HG03469 (cell line): ENCODE results near the gene NBL1.

ENCODE experiments used
- ATAC-seq: cut with Tn5 transposase; IDR thresholded peaks from one replicate; pipeline ENCODE4 v1.9.1; 2021; ENCODE audit warnings: mild to moderate bottlenecking, moderate library complexity, moderate number of reproducible peaks; ENCODE audit not compliant: unreplicated experiment

Gene NBL1

GRCh38 chr1:19665496-19666465, 21.7 kb downstream of the NBL1 start:
- ATAC-seq, result no peak

- ATAC-seq, result no peak
Measured at GRCh38 chr1:19668888-19669287, 24.8 kb downstream of the NBL1 start.

GRCh38 chr1:19670787-19671186, 26.7 kb downstream of the NBL1 start:
- no peak for ATAC-seq

GRCh38 chr1:19672237-19672636, 28.1 kb downstream of the NBL1 start:
- ATAC-seq, result no peak

- ATAC-seq, result no peak
Measured at GRCh38 chr1:19675797-19676196, 31.7 kb downstream of the NBL1 start.

- ATAC-seq, result no peak
Measured at GRCh38 chr1:19676438-19676922, 32.4 kb downstream of the NBL1 start.

- ATAC-seq, result no peak
Measured at GRCh38 chr1:19678493-19678892, 34.4 kb downstream of the NBL1 start.

- no peak for ATAC-seq
Measured at GRCh38 chr1:19678931-19679453, 34.9 kb downstream of the NBL1 start.

- no peak for ATAC-seq
Measured at GRCh38 chr1:19679691-19680090, 35.6 kb downstream of the NBL1 start.

- no peak for ATAC-seq
Measured at GRCh38 chr1:19680644-19681043, 36.5 kb downstream of the NBL1 start.

- ATAC-seq, result no peak
Measured at GRCh38 chr1:19682257-19682656, 38.1 kb downstream of the NBL1 start.

GRCh38 chr1:19682901-19683300, 38.8 kb downstream of the NBL1 start:
- no peak for ATAC-seq

- ATAC-seq, result no peak
Measured at GRCh38 chr1:19683351-19683750, 39.2 kb downstream of the NBL1 start.

- no peak for ATAC-seq
Measured at GRCh38 chr1:19684677-19685076, 40.6 kb downstream of the NBL1 start.

- no peak for ATAC-seq
Measured at GRCh38 chr1:19685994-19686393, 41.9 kb downstream of the NBL1 start.

GRCh38 chr1:19687414-19687813, 43.3 kb downstream of the NBL1 start:
- ATAC-seq, result no peak

GRCh38 chr1:19688041-19688842, 44.1 kb downstream of the NBL1 start:
- ATAC-seq, result no peak

- ATAC-seq, result no peak
Measured at GRCh38 chr1:19689085-19689757, 45.1 kb downstream of the NBL1 start.

GRCh38 chr1:19689856-19690255, 45.7 kb downstream of the NBL1 start:
- no peak for ATAC-seq

GRCh38 chr1:19690342-19690741, 46.2 kb downstream of the NBL1 start:
- no peak for ATAC-seq

GRCh38 chr1:19694298-19694697, 50.2 kb downstream of the NBL1 start:
- no peak for ATAC-seq
